SK-N-SH treated with all-trans-retinoic acid at 6 μM for 48 hours (cell line): ENCODE data around the gene POLR3C.
"Not testable (repeated sequence)": the region's sequence is repeated elsewhere in the genome, so short reads cannot be mapped to it uniquely, and the experiment has no call there.

ENCODE experiments used
- ATAC-seq: fragments of 200-7000 bp; cut with Tn5 transposase; 3 replicates; pipeline ENCODE4 v1.9.1; 2020; ENCODE audit warnings: mild to moderate bottlenecking, moderate library complexity
- CSDC2 ChIP-seq: fragments of 250-450 bp; sonication (Bioruptor Pico); IDR thresholded peaks from 2 replicates; pipeline ENCODE4 v1.5.0; 2020; ENCODE audit warnings: mild to moderate bottlenecking, moderate library complexity
- ESRRG ChIP-seq: fragments of 250-450 bp; sonication (Bioruptor Pico); IDR thresholded peaks from 2 replicates; pipeline ENCODE4 v1.6.1; 2021; ENCODE audit warnings: mild to moderate bottlenecking
- GLIS3 ChIP-seq: fragments of 250-450 bp; sonication (Bioruptor Pico); IDR thresholded peaks from 2 replicates; pipeline ENCODE4 v1.5.0; 2020; ENCODE audit warnings: mild to moderate bottlenecking, moderate library complexity
- ISL1 ChIP-seq: fragments of 250-450 bp; sonication (Bioruptor Pico); IDR thresholded peaks from 2 replicates; pipeline ENCODE4 v2.1.2; 2022; ENCODE audit warnings: mild to moderate bottlenecking, moderate library complexity
- PPARA ChIP-seq: fragments of 250-450 bp; sonication (Bioruptor Pico); IDR thresholded peaks from 2 replicates; pipeline ENCODE4 v1.5.0; 2020; ENCODE audit warnings: mild to moderate bottlenecking, borderline replicate concordance
- TCF4 ChIP-seq: fragments of 250-450 bp; sonication (Bioruptor Pico); IDR thresholded peaks from 2 replicates; pipeline ENCODE4 v1.8.0; 2021; ENCODE audit warnings: mild to moderate bottlenecking, moderate library complexity, borderline replicate concordance
- TOX ChIP-seq: fragments of 250-450 bp; sonication (Bioruptor Pico); IDR thresholded peaks from 2 replicates; pipeline ENCODE4 v1.8.0; 2021; ENCODE audit warnings: mild to moderate bottlenecking, moderate library complexity, borderline replicate concordance
- ZFP3 ChIP-seq: fragments of 250-450 bp; sonication (Bioruptor Pico); IDR thresholded peaks from 2 replicates; pipeline ENCODE4 v1.5.0; 2020; ENCODE audit warnings: mild to moderate bottlenecking, moderate library complexity
- ZNF565 ChIP-seq: fragments of 450-650 bp; formaldehyde crosslinking; conservative IDR thresholded peaks from 2 replicates; pipeline ENCODE4 v1.5.0; 2020; ENCODE audit warnings: low read depth, mild to moderate bottlenecking, moderate library complexity
- ZNF8 ChIP-seq: fragments of 450-650 bp; formaldehyde crosslinking; IDR thresholded peaks from 2 replicates; pipeline ENCODE4 v1.5.0; 2020; ENCODE audit warnings: mild to moderate bottlenecking, moderate library complexity
- TF ChIP-seq, protein P1 (sequence below): fragments of 250-450 bp; sonication (Bioruptor Pico); IDR thresholded peaks from 2 replicates; pipeline ENCODE4 v1.5.1; 2020; ENCODE audit warnings: low read depth, mild to moderate bottlenecking, moderate library complexity
- TF ChIP-seq, protein P2 (sequence below): fragments of 250-450 bp; sonication (Bioruptor Pico); IDR thresholded peaks from 2 replicates; pipeline ENCODE4 v1.5.1; 2021; ENCODE audit warnings: mild to moderate bottlenecking, moderate library complexity
- TF ChIP-seq, protein P3 (sequence below): fragments of 250-450 bp; sonication (Bioruptor Pico); IDR thresholded peaks from 2 replicates; pipeline ENCODE4 v1.8.0; 2021; ENCODE audit warnings: low read depth, mild to moderate bottlenecking, moderate library complexity, borderline replicate concordance
- TF ChIP-seq, protein P4 (sequence below): fragments of 250-450 bp; sonication (Bioruptor Pico); IDR thresholded peaks from 2 replicates; pipeline ENCODE4 v1.5.0; 2020; ENCODE audit warnings: mild to moderate bottlenecking, moderate library complexity
- TF ChIP-seq, protein P5 (sequence below): fragments of 250-450 bp; sonication (Bioruptor Pico); IDR thresholded peaks from 2 replicates; pipeline ENCODE4 v1.8.0; 2020; ENCODE audit warnings: mild to moderate bottlenecking, moderate library complexity, borderline replicate concordance

Gene POLR3C

DNA sequence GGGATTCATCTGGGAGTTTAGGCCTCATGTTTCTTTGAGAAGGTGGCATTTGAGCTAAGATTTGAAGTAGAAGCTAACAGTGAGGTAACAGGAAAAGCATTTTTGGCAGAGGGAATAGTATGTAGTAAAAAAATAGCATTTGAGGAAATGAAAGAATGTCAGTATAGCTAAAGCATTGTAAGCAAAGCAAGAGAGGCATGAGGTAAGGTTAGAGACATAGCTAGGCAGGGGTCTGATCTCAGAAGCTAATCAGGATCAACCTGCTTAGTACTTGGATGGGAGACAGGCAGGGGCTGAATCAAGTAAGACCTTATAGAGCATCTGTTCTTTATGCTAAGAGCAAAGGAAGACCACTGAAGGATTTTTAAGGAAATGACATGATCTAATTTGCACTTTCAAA, 4.0 kb downstream of the POLR3C start:
- no peak for ATAC-seq
- no peak for TF ChIP-seq PPARA (CRISPR knock-in tag)
- TF ChIP-seq ZNF8 (CRISPR knock-in tag), result no peak
- TF ChIP-seq, protein P1, sequence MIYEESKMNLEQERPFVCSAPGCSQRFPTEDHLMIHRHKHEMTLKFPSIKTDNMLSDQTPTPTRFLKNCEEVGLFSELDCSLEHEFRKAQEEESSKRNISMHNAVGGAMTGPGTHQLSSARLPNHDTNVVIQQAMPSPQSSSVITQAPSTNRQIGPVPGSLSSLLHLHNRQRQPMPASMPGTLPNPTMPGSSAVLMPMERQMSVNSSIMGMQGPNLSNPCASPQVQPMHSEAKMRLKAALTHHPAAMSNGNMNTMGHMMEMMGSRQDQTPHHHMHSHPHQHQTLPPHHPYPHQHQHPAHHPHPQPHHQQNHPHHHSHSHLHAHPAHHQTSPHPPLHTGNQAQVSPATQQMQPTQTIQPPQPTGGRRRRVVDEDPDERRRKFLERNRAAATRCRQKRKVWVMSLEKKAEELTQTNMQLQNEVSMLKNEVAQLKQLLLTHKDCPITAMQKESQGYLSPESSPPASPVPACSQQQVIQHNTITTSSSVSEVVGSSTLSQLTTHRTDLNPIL, result no peak
- no peak for TF ChIP-seq CSDC2
- TF ChIP-seq, protein P2, sequence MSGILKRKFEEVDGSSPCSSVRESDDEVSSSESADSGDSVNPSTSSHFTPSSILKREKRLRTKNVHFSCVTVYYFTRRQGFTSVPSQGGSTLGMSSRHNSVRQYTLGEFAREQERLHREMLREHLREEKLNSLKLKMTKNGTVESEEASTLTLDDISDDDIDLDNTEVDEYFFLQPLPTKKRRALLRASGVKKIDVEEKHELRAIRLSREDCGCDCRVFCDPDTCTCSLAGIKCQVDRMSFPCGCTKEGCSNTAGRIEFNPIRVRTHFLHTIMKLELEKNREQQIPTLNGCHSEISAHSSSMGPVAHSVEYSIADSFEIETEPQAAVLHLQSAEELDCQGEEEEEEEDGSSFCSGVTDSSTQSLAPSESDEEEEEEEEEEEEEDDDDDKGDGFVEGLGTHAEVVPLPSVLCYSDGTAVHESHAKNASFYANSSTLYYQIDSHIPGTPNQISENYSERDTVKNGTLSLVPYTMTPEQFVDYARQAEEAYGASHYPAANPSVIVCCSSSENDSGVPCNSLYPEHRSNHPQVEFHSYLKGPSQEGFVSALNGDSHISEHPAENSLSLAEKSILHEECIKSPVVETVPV (CRISPR knock-in tag), result no peak
- no peak for TF ChIP-seq TCF4 (CRISPR knock-in tag)
- no peak for TF ChIP-seq ZFP3 (CRISPR knock-in tag)
- no peak for TF ChIP-seq ZNF565 (CRISPR knock-in tag)
- TF ChIP-seq, protein P3, sequence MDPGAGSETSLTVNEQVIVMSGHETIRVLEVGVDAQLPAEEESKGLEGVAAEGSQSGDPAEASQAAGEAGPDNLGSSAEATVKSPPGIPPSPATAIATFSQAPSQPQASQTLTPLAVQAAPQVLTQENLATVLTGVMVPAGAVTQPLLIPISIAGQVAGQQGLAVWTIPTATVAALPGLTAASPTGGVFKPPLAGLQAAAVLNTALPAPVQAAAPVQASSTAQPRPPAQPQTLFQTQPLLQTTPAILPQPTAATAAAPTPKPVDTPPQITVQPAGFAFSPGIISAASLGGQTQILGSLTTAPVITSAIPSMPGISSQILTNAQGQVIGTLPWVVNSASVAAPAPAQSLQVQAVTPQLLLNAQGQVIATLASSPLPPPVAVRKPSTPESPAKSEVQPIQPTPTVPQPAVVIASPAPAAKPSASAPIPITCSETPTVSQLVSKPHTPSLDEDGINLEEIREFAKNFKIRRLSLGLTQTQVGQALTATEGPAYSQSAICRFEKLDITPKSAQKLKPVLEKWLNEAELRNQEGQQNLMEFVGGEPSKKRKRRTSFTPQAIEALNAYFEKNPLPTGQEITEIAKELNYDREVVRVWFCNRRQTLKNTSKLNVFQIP, result no peak
- TF ChIP-seq ISL1 (CRISPR knock-in tag), result no peak
- no peak for TF ChIP-seq TOX (CRISPR knock-in tag)
- TF ChIP-seq ESRRG, result no peak
- TF ChIP-seq, protein P4, sequence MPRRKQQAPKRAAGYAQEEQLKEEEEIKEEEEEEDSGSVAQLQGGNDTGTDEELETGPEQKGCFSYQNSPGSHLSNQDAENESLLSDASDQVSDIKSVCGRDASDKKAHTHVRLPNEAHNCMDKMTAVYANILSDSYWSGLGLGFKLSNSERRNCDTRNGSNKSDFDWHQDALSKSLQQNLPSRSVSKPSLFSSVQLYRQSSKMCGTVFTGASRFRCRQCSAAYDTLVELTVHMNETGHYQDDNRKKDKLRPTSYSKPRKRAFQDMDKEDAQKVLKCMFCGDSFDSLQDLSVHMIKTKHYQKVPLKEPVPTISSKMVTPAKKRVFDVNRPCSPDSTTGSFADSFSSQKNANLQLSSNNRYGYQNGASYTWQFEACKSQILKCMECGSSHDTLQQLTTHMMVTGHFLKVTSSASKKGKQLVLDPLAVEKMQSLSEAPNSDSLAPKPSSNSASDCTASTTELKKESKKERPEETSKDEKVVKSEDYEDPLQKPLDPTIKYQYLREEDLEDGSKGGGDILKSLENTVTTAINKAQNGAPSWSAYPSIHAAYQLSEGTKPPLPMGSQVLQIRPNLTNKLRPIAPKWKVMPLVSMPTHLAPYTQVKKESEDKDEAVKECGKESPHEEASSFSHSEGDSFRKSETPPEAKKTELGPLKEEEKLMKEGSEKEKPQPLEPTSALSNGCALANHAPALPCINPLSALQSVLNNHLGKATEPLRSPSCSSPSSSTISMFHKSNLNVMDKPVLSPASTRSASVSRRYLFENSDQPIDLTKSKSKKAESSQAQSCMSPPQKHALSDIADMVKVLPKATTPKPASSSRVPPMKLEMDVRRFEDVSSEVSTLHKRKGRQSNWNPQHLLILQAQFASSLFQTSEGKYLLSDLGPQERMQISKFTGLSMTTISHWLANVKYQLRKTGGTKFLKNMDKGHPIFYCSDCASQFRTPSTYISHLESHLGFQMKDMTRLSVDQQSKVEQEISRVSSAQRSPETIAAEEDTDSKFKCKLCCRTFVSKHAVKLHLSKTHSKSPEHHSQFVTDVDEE, result no peak
- no peak for TF ChIP-seq GLIS3 (CRISPR knock-in tag)
- TF ChIP-seq, protein P5, sequence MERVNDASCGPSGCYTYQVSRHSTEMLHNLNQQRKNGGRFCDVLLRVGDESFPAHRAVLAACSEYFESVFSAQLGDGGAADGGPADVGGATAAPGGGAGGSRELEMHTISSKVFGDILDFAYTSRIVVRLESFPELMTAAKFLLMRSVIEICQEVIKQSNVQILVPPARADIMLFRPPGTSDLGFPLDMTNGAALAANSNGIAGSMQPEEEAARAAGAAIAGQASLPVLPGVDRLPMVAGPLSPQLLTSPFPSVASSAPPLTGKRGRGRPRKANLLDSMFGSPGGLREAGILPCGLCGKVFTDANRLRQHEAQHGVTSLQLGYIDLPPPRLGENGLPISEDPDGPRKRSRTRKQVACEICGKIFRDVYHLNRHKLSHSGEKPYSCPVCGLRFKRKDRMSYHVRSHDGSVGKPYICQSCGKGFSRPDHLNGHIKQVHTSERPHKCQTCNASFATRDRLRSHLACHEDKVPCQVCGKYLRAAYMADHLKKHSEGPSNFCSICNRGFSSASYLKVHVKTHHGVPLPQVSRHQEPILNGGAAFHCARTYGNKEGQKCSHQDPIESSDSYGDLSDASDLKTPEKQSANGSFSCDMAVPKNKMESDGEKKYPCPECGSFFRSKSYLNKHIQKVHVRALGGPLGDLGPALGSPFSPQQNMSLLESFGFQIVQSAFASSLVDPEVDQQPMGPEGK (CRISPR knock-in tag), result no peak

DNA sequence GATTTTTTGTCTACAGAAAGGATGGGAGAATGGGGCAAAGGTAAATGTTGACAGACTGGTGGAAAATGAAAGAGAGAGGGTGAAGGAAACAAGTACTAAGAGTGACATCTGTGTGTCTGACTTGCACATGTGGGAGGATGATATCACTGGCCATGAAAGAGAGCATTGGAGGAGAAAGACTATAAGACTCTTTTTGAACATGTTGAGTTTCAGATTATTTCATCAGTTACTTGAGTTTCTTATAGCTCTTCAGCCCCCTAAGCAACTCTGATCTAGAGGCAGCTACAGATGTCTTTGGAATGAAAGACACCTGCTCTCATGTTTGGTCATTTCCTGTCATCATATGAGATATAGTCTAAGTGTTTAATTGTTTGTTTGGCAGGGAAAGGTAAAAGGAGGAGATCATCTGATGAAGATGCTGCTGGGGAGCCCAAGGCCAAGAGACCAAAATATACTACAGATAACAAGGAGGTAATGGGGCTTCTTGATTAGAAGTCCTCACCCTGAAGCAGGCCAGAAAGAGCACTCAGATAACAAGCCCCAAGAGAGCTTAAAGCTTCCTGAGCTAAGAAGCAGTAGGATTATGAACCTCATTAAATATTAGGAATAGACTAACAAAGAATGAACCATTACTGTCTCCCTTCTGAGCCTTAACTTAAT, 4.5 kb downstream of the POLR3C start:
- no peak for ATAC-seq

DNA sequence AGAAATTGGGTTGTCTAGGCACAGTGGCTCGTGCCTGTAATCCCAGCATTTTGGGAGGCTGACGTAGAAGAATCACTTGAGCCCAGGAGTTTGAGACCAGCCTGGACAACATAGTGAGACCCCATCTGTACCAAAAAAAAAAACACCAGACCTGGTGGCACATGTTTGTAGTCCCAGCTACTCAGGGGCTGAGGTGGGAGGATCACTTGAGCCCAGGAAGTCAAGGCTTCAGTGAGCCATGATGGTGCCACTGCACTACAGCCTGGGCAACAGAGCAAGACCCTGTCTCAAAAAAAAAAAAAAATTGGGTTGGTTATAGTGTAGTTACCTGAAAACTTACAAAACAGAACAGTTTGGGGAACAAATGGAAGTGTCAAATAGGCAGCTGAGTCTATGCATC, 6.8 kb downstream of the POLR3C start:
- not testable (repeated sequence) for ATAC-seq

More for the DNA sequence above, 4.5 kb downstream of the POLR3C start:
- TF ChIP-seq TOX (CRISPR knock-in tag) (no peak), CSDC2 (no peak), ISL1 (CRISPR knock-in tag) (no peak)
- TF ChIP-seq, protein P3, result no peak
- TF ChIP-seq, protein P5 (CRISPR knock-in tag), result no peak
- TF ChIP-seq, all 23 proteins: peak for 0
